ENCODE data around the gene ZGPAT.
"Not testable (repeated sequence)": the region's sequence is repeated elsewhere in the genome, so short reads cannot be mapped to it uniquely, and the experiment has no call there.

The ZGPAT gene

GRCh38 chr20:63707558-63708300, at the start of gene ZGPAT, which contains the start of gene ARFRP1:
TSS of gene ZGPAT (plus strand) at chr20:63708039. CDS start at chr20:63708581, 542 bp downstream.
TSS of gene ARFRP1 (minus strand) at chr20:63707976. CDS start at chr20:63707091, 885 bp downstream.
- DNase-seq = peak; percentile 77

- no peak for DNase-seq
These were observed 49.1 kb upstream of the ZGPAT start for GRCh38 chr20:63658749-63659187.

GRCh38 chr20:63659370-63659769, 48.5 kb upstream of the ZGPAT start:
- no peak for DNase-seq

- not testable (repeated sequence) for DNase-seq
These were observed 47.7 kb upstream of the ZGPAT start for GRCh38 chr20:63660174-63660573.

GRCh38 chr20:63660622-63661021, 47.2 kb upstream of the ZGPAT start:
- no peak for DNase-seq

GRCh38 chr20:63661108-63661507, 46.7 kb upstream of the ZGPAT start:
- no peak for DNase-seq

- DNase-seq = no peak
These were observed 45.7 kb upstream of the ZGPAT start for GRCh38 chr20:63661959-63662812.

- DNase-seq = no peak
These were observed 45.0 kb upstream of the ZGPAT start for GRCh38 chr20:63662813-63663189.

- DNase-seq = no peak
These were observed 44.3 kb upstream of the ZGPAT start for GRCh38 chr20:63663332-63664066.

- no peak for DNase-seq
These were observed 43.5 kb upstream of the ZGPAT start for GRCh38 chr20:63664143-63664851.

GRCh38 chr20:63664861-63665594, 42.8 kb upstream of the ZGPAT start:
- no peak for DNase-seq

- DNase-seq = no peak
These were observed 42.1 kb upstream of the ZGPAT start for GRCh38 chr20:63665708-63666107.

- no peak for DNase-seq
These were observed 40.0 kb upstream of the ZGPAT start for GRCh38 chr20:63667858-63668257.

- no peak for DNase-seq
These were observed 39.5 kb upstream of the ZGPAT start for GRCh38 chr20:63668351-63668750.

GRCh38 chr20:63671695-63672094, 36.1 kb upstream of the ZGPAT start:
- not testable (repeated sequence) for DNase-seq

- no peak for DNase-seq
These were observed 35.2 kb upstream of the ZGPAT start for GRCh38 chr20:63672666-63673065.

- DNase-seq = no peak
These were observed 33.9 kb upstream of the ZGPAT start for GRCh38 chr20:63673951-63674350.

GRCh38 chr20:63675681-63676368, 32.0 kb upstream of the ZGPAT start:
- DNase-seq = no peak

- DNase-seq = no peak
These were observed 29.8 kb upstream of the ZGPAT start for GRCh38 chr20:63678071-63678470.

GRCh38 chr20:63678667-63679465, 29.0 kb upstream of the ZGPAT start:
- no peak for DNase-seq

Measured in NCI-H510A (cell line).